Measurements from ENCODE around the gene TCHHL1.

Gene TCHHL1

GRCh38 chr1:152039461-152039860 is 49.4 kb downstream of the TCHHL1 start:
- Histone ChIP-seq H3K36me3 (peaks cover 0 to 10% (median 0%) of the 10 kb centered on the region in 11 experiments; a peak in 7 of 22 replicates), H3K4me1 (peaks cover 47 to 70% (median 58%) of the 10 kb centered on the region in 10 experiments), H3K4me3 (no peak overlapping the region), H3K27me3 (no peaks in the 10 kb centered on the region), H3K9me3 (replicated peaks in 1 of 11) (no peaks in the 10 kb centered on the region), H3K27ac (peak overlapping the region in 8 of 11 experiments; percentile 85 to 98 (median 94); a peak in 15 of 22 replicates), H3K9ac (no peak overlapping the region), H4K20me1 (peaks cover 0 to 9% (median 0%) of the 10 kb centered on the region in 11 experiments; a peak in 5 of 22 replicates), H3K4me2 (peak overlapping the region in 7 of 11 experiments; percentile 87 to 99 (median 98); a peak in 12 of 22 replicates)
- no peak for TF ChIP-seq Cebpa-rat (IDR thresholded peaks at IDR 0.05)

GRCh38 chr1:152038871-152039270 is 50.0 kb downstream of the TCHHL1 start:
- peak overlapping the region in 10 of 11 experiments; percentile 55 to 98 (median 90); a peak in 19 of 22 replicates for H3K27ac ChIP-seq
- H3K9me3 ChIP-seq (replicated peaks in 1 of 11) = no peaks in the 10 kb centered on the region
- peaks cover 0 to 15% (median 5%) of the 10 kb centered on the region in 11 experiments; a peak in 16 of 22 replicates for H3K36me3 ChIP-seq
- H3K4me1 ChIP-seq = peaks cover 48 to 70% (median 58%) of the 10 kb centered on the region in 10 experiments
- H3K27me3 ChIP-seq = no peaks in the 10 kb centered on the region
- peak overlapping the region in 10 of 11 experiments; percentile 84 to 99 (median 96); a peak in 18 of 22 replicates for H3K4me2 ChIP-seq
- H3K9ac ChIP-seq = peak overlapping the region in 5 of 11 experiments; percentile 55 to 98 (median 92); a peak in 10 of 22 replicates
- H3K4me3 ChIP-seq = peak overlapping the region in 1 of 10 experiments; percentile 11; a peak in 1 of 20 replicates
- H4K20me1 ChIP-seq = peaks cover 0 to 15% (median 0%) of the 10 kb centered on the region in 11 experiments; a peak in 9 of 22 replicates
- no peak for TF ChIP-seq Cebpa-rat (IDR thresholded peaks at IDR 0.05)

GRCh38 chr1:152036267-152037216 is 52.3 kb downstream of the TCHHL1 start, which contains the start of gene S100A11:
Gene S100A11 (minus strand): TSS chr1:152037004. CDS start chr1:152036915, 89 bp downstream.
- peaks cover 0 to 38% (median 0%) of the 10 kb centered on the region in 11 experiments; a peak in 9 of 22 replicates for H4K20me1 ChIP-seq
- H3K4me1 ChIP-seq = peaks cover 51 to 86% (median 65%) of the 10 kb centered on the region in 10 experiments
- H3K27ac ChIP-seq = peak within 1 kb of the TSS; percentile 79 to 98 (median 88)
- H3K9me3 ChIP-seq (replicated peaks in 1 of 11) = peaks cover 0 to 16% (median 0%) of the 10 kb centered on the region in 11 experiments; a peak in 3 of 22 replicates
- H3K9ac ChIP-seq = peak within 1 kb of the TSS; percentile 78 to 98 (median 85)
- peak within 1 kb of the TSS; percentile 58 to 79 (median 68) for H3K4me3 ChIP-seq
- no peaks in the 10 kb centered on the region for H3K27me3 ChIP-seq
- TF ChIP-seq Cebpa-rat (IDR thresholded peaks at IDR 0.05) = no peak
- peak within 1 kb of the TSS; percentile 84 to 99 (median 97) for H3K4me2 ChIP-seq
- H3K36me3 ChIP-seq = peaks cover 9 to 39% (median 28%) of the 10 kb centered on the region in 11 experiments

DNA sequence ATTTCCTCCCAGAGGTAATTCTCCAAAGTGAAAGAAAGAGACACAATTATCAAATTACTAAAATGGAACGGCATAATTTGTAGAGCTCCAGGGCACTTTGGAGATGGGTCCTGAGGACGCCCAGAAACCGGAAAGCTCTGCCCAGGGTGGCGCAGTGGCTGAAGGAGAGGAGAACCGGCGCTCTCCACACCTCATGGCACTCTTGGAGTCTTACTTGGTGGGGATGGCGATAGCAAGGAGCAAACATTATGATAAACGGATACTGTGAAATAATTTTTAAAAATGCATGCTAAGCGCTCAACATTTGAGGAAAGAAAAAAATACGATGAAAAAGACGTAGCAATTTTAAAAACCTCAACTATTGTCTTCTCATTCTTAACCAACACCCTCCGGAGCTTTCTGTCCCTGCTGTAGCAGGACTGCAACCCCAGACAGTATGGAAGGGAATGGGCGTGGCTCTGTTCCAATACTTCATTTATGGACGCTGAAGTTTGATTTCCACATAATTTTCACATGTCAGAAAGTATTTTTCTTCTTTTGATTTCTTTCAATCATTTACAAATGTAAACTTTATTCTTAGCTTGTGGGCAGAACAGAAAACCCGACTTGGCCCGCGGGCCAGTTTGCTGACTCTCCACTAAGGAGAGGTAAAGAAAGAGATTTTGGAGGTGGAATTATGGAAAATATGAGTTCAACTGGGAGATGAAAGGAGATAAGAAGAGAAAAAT is 53.2 kb downstream of the TCHHL1 start:
- Histone ChIP-seq H3K4me3 (peak overlapping the region; percentile 58 to 79 (median 68)), H3K9me3 (replicated peaks in 1 of 11) (peaks cover 0 to 24% (median 0%) of the 10 kb centered on the region in 11 experiments; a peak in 3 of 22 replicates), H3K27ac (peak overlapping the region; percentile 79 to 98 (median 88)), H3K9ac (peak overlapping the region; percentile 78 to 98 (median 85)), H3K27me3 (no peaks in the 10 kb centered on the region), H3K4me2 (peak overlapping the region; percentile 84 to 99 (median 97)), H3K36me3 (peaks cover 9 to 47% (median 37%) of the 10 kb centered on the region in 11 experiments), H3K4me1 (peaks cover 51 to 86% (median 65%) of the 10 kb centered on the region in 10 experiments), H4K20me1 (peaks cover 0 to 46% (median 0%) of the 10 kb centered on the region in 11 experiments; a peak in 9 of 22 replicates)
- TF ChIP-seq Cebpa-rat (IDR thresholded peaks at IDR 0.05) = no peak

DNA sequence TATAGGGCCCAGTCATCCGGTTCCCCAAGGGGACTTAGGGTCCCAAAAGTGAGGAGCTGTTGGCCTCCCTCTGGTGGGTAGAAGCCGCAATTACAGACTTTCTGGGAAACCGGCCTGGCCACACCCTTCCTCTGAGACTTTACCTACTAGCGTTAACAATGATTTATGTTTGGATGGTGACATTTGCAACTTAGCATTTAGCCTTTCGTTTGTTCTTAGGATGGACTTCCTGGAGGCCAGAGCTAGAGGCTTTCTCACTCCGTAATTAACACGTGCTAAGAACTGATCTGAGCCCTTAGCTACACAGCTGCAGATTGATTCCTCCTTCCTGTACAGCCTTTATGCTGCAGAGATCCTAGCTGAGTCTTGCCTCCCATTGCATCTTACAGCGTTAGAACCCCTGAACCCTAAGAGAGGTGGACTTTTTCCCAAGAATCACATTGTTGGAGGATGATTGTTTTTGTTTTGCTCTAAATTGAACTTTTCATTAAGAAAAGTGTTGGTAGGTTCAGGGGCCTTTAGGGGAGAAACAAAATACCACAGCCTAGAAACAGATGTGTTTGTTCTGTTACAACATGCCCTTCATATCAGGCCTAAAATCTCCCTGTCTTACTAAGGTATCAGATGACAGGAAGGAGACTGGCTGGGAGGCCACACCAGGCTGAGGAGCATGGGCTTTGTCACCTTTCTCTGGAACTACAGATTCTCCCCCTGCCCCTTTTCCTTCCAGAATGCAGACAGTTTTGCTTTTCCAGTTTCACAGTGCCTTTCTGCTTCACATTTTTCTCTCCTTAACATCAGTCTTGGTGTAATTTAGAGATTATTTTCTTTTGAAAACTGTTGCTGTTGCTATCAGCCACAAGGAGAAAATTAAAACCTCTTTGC is 54.0 kb downstream of the TCHHL1 start:
- Histone ChIP-seq H3K9me3 (replicated peaks in 1 of 11) (peaks cover 0 to 24% (median 0%) of the 10 kb centered on the region in 11 experiments; a peak in 3 of 22 replicates), H3K4me2 (peak overlapping the region; percentile 84 to 99 (median 97)), H3K36me3 (peaks cover 9 to 55% (median 42%) of the 10 kb centered on the region in 11 experiments), H4K20me1 (peaks cover 0 to 54% (median 0%) of the 10 kb centered on the region in 11 experiments; a peak in 9 of 22 replicates), H3K27ac (peak overlapping the region; percentile 79 to 98 (median 88); a peak in 21 of 22 replicates), H3K27me3 (no peaks in the 10 kb centered on the region), H3K4me1 (peaks cover 51 to 86% (median 65%) of the 10 kb centered on the region in 10 experiments), H3K4me3 (peak overlapping the region; percentile 58 to 79 (median 68)), H3K9ac (peak overlapping the region; percentile 78 to 98 (median 85))
- no peak for TF ChIP-seq Cebpa-rat (IDR thresholded peaks at IDR 0.05)

GRCh38 chr1:152034324-152034653 is 54.6 kb downstream of the TCHHL1 start:
- Histone ChIP-seq H3K27ac (peak overlapping the region; percentile 24 to 98 (median 88); a peak in 21 of 22 replicates), H3K4me2 (peak overlapping the region; percentile 84 to 99 (median 97)), H3K9me3 (replicated peaks in 1 of 11) (peaks cover 0 to 24% (median 0%) of the 10 kb centered on the region in 11 experiments; a peak in 3 of 22 replicates), H3K4me1 (peaks cover 53 to 86% (median 62%) of the 10 kb centered on the region in 10 experiments), H4K20me1 (peaks cover 0 to 55% (median 0%) of the 10 kb centered on the region in 11 experiments; a peak in 9 of 22 replicates), H3K9ac (peak overlapping the region in 10 of 11 experiments; percentile 78 to 98 (median 88); a peak in 12 of 22 replicates), H3K4me3 (peak overlapping the region in 8 of 10 experiments; percentile 62 to 79 (median 68); a peak in 13 of 20 replicates), H3K27me3 (no peaks in the 10 kb centered on the region), H3K36me3 (peaks cover 9 to 55% (median 42%) of the 10 kb centered on the region in 11 experiments)
- TF ChIP-seq Cebpa-rat (IDR thresholded peaks at IDR 0.05) = no peak
